IMR-90 (cell line): ENCODE results near the gene ARPC5. TPM values are rescaled to one million over a fixed set of nuclear protein-coding genes. Genes with fewer than 3 reads are reported as not detected.

Experiments used
- ATAC-seq: fragments of 200-7000 bp; cut with Tn5 transposase; 2 replicates; pipeline ENCODE4 v1.9.1; 2020; ENCODE audit warnings: low read depth, mild to moderate bottlenecking, moderate library complexity
- BruUV-seq: library from RNA; stranded (reverse); fragments of 400-500 nt; replicated peaks from 2 replicates; lab custom pipeline; 2021; lab: Mats Ljungman, UMichigan
- CTCF ChIA-PET: fragments of 300-600 bp; formaldehyde crosslinking; extraction: SDS; loops from one replicate; lab custom pipeline; 2021; ENCODE audit warnings: antibody characterized with exemption; lab: Yijun Ruan, JAX
- POLR2A ChIA-PET: fragments of 300-600 bp; sonication (Branson Sonifier 250); formaldehyde crosslinking; loops from one replicate; lab custom pipeline; 2022; ENCODE audit warnings: antibody characterized with exemption; ENCODE audit not compliant: unreplicated experiment; lab: Charles Lee
- DNase-seq: peaks from one replicate; pipeline ENCODE4 v3.0.0; 2013
- H2AFZ ChIP-seq: replicated peaks from 2 replicates; pipeline ENCODE3; 2013; ENCODE audit warnings: low read length, mild to moderate bottlenecking; ENCODE audit not compliant: poor library complexity
- H2AK5ac ChIP-seq: 2 replicates; pipeline ENCODE4 v1.6.1; 2013; ENCODE audit warnings: low read depth, low read length, inconsistent platforms
- H2AK9ac ChIP-seq: replicated peaks from 2 replicates; pipeline ENCODE3; 2013; ENCODE audit warnings: mild to moderate bottlenecking, low read depth, low read length, moderate library complexity; ENCODE audit not compliant: poor library complexity
- H2BK120ac ChIP-seq: 2 replicates; pipeline ENCODE4 v1.6.1; 2013; ENCODE audit warnings: low read depth, low read length, inconsistent platforms
- H2BK15ac ChIP-seq: 3 replicates; pipeline ENCODE4 v1.6.1; 2013; ENCODE audit warnings: low read depth, low read length, inconsistent platforms
- H2BK20ac ChIP-seq: 2 replicates; pipeline ENCODE4 v1.6.1; 2013; ENCODE audit warnings: low read depth, mild to moderate bottlenecking, inconsistent platforms, low read length, moderate library complexity
- H2BK5ac ChIP-seq: 2 replicates; pipeline ENCODE4 v1.6.1; 2013; ENCODE audit warnings: mild to moderate bottlenecking, low read depth, low read length, inconsistent platforms; ENCODE audit not compliant: poor library complexity, severe bottlenecking
- H3K14ac ChIP-seq: replicated peaks from 2 replicates; pipeline ENCODE4 v1.6.1; 2013; ENCODE audit warnings: low read depth, low read length, inconsistent platforms
- H3K18ac ChIP-seq: 2 replicates; pipeline ENCODE4 v1.6.1; 2013; ENCODE audit warnings: low read depth, low read length, control low read depth
- H3K23ac ChIP-seq: 2 replicates; pipeline ENCODE4 v1.6.1; 2013; ENCODE audit warnings: low read depth, low read length, inconsistent platforms
- H3K27ac ChIP-seq: 2 replicates; pipeline ENCODE4 v1.5.1; 2013; ENCODE audit warnings: mild to moderate bottlenecking, control low read depth, low read length; ENCODE audit not compliant: insufficient read depth
- H3K27me3 ChIP-seq: 2 replicates; pipeline ENCODE4 v1.6.1; 2013; ENCODE audit warnings: low read length; ENCODE audit not compliant: control insufficient read depth, insufficient read depth
- H3K36me3 ChIP-seq: 2 replicates; pipeline ENCODE4 v1.6.1; 2013; ENCODE audit warnings: low read length, mixed read lengths; ENCODE audit not compliant: control insufficient read depth, insufficient read depth
- H3K4ac ChIP-seq: 2 replicates; pipeline ENCODE4 v1.6.1; 2013; ENCODE audit warnings: low read depth, low read length, inconsistent platforms
- H3K4me1 ChIP-seq: 2 replicates; pipeline ENCODE4 v1.6.1; 2013; ENCODE audit warnings: low read length, mixed read lengths; ENCODE audit not compliant: control insufficient read depth, insufficient read depth
- H3K4me2 ChIP-seq: 2 replicates; pipeline ENCODE4 v1.6.1; 2013; ENCODE audit warnings: low read depth, mild to moderate bottlenecking, control low read depth, low read length, moderate library complexity
- H3K4me3 ChIP-seq: 2 replicates; pipeline ENCODE4 v1.5.1; 2013; ENCODE audit warnings: low read depth, mild to moderate bottlenecking, control low read depth, low read length, moderate library complexity; ENCODE audit not compliant: insufficient read depth
- H3K56ac ChIP-seq: 2 replicates; pipeline ENCODE4 v1.6.1; 2013; ENCODE audit warnings: low read length, inconsistent platforms; ENCODE audit not compliant: insufficient read depth; ENCODE audit errors: extremely low read depth
- H3K79me1 ChIP-seq, 2 experiments: 2 replicates each; pipeline ENCODE4 v1.6.1; 2013; ENCODE audit warnings: low read length in 2 of 2, inconsistent platforms in 1 of 2, low read depth in 1 of 2
- H3K9ac ChIP-seq: 2 replicates; pipeline ENCODE4 v1.6.1; 2013; ENCODE audit warnings: low read depth, low read length, control low read depth
- H3K9me1 ChIP-seq: 2 replicates; pipeline ENCODE4 v1.6.1; 2013; ENCODE audit warnings: low read length, inconsistent platforms; ENCODE audit not compliant: insufficient read depth
- H3K9me3 ChIP-seq: 2 replicates; pipeline ENCODE4 v1.6.1; 2013; ENCODE audit warnings: low read length; ENCODE audit not compliant: control insufficient read depth, insufficient read depth
- H4K20me1 ChIP-seq: 2 replicates; pipeline ENCODE4 v1.6.1; 2013; ENCODE audit warnings: low read length, inconsistent platforms; ENCODE audit not compliant: insufficient read depth
- H4K5ac ChIP-seq: 2 replicates; pipeline ENCODE4 v1.6.1; 2013; ENCODE audit warnings: mild to moderate bottlenecking, low read depth, low read length, control low read depth
- H4K8ac ChIP-seq, 2 experiments: 2 replicates each; pipeline ENCODE4 v1.6.1; 2013; ENCODE audit warnings: low read depth in 2 of 2, low read length in 2 of 2, control low read depth in 1 of 2, inconsistent platforms in 1 of 2
- H4K91ac ChIP-seq: 2 replicates; pipeline ENCODE4 v1.6.1; 2013; ENCODE audit warnings: low read depth, low read length, inconsistent platforms; ENCODE audit not compliant: insufficient read depth
- BHLHE40 ChIP-seq: fragments of 150-350 bp; IDR thresholded peaks from 2 replicates; pipeline ENCODE4 v1.6.1; 2016; ENCODE audit warnings: mild to moderate bottlenecking, low read depth, low read length
- CEBPB ChIP-seq: IDR thresholded peaks from 2 replicates; pipeline ENCODE4 v1.6.1; 2012; ENCODE audit warnings: low read depth, low read length, improper control_type of control experiment
- CHD1 ChIP-seq: IDR thresholded peaks from 2 replicates; pipeline ENCODE4 v1.6.1; 2012; ENCODE audit warnings: low read depth, low read length, improper control_type of control experiment
- FOS ChIP-seq: fragments of 150-350 bp; IDR thresholded peaks from 2 replicates; pipeline ENCODE4 v1.6.1; 2016; ENCODE audit warnings: low read depth, low read length
- MAFK ChIP-seq: IDR thresholded peaks from 2 replicates; pipeline ENCODE4 v1.6.1; 2012; ENCODE audit warnings: low read depth, low read length, improper control_type of control experiment
- MAZ ChIP-seq: IDR thresholded peaks from 2 replicates; pipeline ENCODE4 v1.6.1; 2012; ENCODE audit warnings: low read depth, mild to moderate bottlenecking, low read length, improper control_type of control experiment, moderate library complexity, borderline replicate concordance
- MXI1 ChIP-seq: IDR thresholded peaks from 2 replicates; pipeline ENCODE4 v1.6.1; 2012; ENCODE audit warnings: low read depth, mild to moderate bottlenecking, low read length, moderate library complexity, borderline replicate concordance
- NFE2L2 ChIP-seq: fragments of 150-350 bp; IDR thresholded peaks from 2 replicates; pipeline ENCODE4 v1.6.1; 2016; ENCODE audit warnings: low read depth, mild to moderate bottlenecking, low read length
- POLR2A ChIP-seq: IDR thresholded peaks from 2 replicates; pipeline ENCODE4 v1.6.1; 2012; ENCODE audit warnings: mild to moderate bottlenecking, low read depth, low read length
- RAD21 ChIP-seq: IDR thresholded peaks from 2 replicates; pipeline ENCODE4 v1.6.1; 2012; ENCODE audit warnings: low read length, improper control_type of control experiment
- RCOR1 ChIP-seq: IDR thresholded peaks from 2 replicates; pipeline ENCODE4 v1.6.1; 2012; ENCODE audit warnings: mild to moderate bottlenecking, low read length, improper control_type of control experiment; ENCODE audit not compliant: insufficient replicate concordance
- RFX5 ChIP-seq: IDR thresholded peaks from 2 replicates; pipeline ENCODE4 v1.8.0; 2012; ENCODE audit warnings: low read depth, mild to moderate bottlenecking, low read length, moderate library complexity
- SMC3 ChIP-seq: fragments of 150-350 bp; IDR thresholded peaks from 2 replicates; pipeline ENCODE4 v1.6.1; 2016; ENCODE audit warnings: low read depth, mild to moderate bottlenecking, antibody characterized with exemption, low read length, moderate library complexity
- USF2 ChIP-seq: fragments of 150-350 bp; IDR thresholded peaks from 2 replicates; pipeline ENCODE4 v1.6.1; 2017; ENCODE audit warnings: mild to moderate bottlenecking, antibody characterized with exemption, low read length, low read depth
- WGBS, 2 experiments: methylation state at CpG; one replicate each; pipeline versions ENCODE4 v1.1.5 to v1.1.7; 2013; ENCODE audit warnings: missing lambda C conversion rate in 2 of 2; ENCODE audit not compliant: insufficient read length in 1 of 2; ENCODE audit errors: extremely low coverage in 2 of 2; 5-methylcytosine and 5-hydroxymethylcytosine counted together
- dilution Hi-C: fragments of 300-500 bp; cut with HindIII; formaldehyde crosslinking; loops from one replicate; pipeline ENCODE4 v1.14.3; 2018; ENCODE audit warnings: low sequenced_read_pairs; ENCODE audit not compliant: unreplicated experiment
- in situ Hi-C: fragments of 300-500 bp; cut with MboI; formaldehyde crosslinking; loops from 3 replicates; pipeline ENCODE4 v1.14.3; 2019; ENCODE audit warnings: low sequenced_read_pairs, inconsistent platforms, mixed read lengths
- intact Hi-C: fragments of 100-400 bp; cut with micrococcal nuclease; formaldehyde crosslinking; loops from 2 replicates; pipeline ENCODE4 v1.10.0; 2022
- polyA plus RNA-seq, 3 experiments: library from polyadenylated mRNA; depleted of rRNA; stranded (reverse); fragments of >200 nt; gene quantifications; 2 replicates each; pipeline ENCODE4 v1.2.3, GENCODE V29; 2012; ENCODE audit warnings: low replicate concordance in 1 of 3
- total RNA-seq: library from RNA; depleted of rRNA; stranded (reverse); fragments of >200 nt; gene quantifications from 2 replicates; pipeline ENCODE4 v1.2.3, GENCODE V29; 2012
- TF ChIP-seq, protein P1 (sequence below): fragments of 150-350 bp; IDR thresholded peaks from 2 replicates; pipeline ENCODE4 v1.6.1; 2016; ENCODE audit warnings: low read depth, mild to moderate bottlenecking, low read length, moderate library complexity, borderline replicate concordance
- TF ChIP-seq, protein P2 (sequence below): conservative IDR thresholded peaks from 2 replicates; pipeline ENCODE4 v1.5.1; 2012; ENCODE audit warnings: mild to moderate bottlenecking, low read depth, low read length, improper control_type of control experiment

ARPC5 gene
- total and polyA plus RNA-seq, 2 of the 4 experiments (the other 2 are of a cell fraction): 132 to 212 TPM

DNA sequence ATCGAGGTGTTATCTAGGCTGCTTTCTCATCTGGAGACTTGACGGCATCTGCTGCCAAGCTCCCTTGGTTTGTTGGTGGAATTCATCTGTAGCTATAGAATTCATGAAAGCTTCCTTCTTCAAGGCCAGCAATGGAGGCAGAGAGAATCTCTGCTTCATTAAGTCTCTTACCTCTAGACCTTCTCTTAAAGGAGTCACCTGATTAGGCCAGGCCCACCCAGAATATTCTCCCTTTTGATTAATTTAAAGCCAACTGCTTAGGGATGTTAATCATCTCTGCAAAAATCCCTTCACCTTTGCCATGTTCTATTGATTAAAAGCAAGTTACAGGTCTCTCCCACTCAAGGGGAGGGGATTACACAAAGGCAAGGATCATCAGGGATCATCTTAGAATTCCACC is 40.0 kb downstream of the ARPC5 start:
- no peak overlapping the region for H3K18ac ChIP-seq
- no peaks in the 10 kb centered on the region for H3K9me3 ChIP-seq
- no peak overlapping the region for H2AFZ ChIP-seq
- DNase-seq (no peak), ATAC-seq (no peak)
- no peaks in the 10 kb centered on the region for H3K79me1 ChIP-seq
- H3K4ac ChIP-seq: no peak overlapping the region
- no peaks in the 10 kb centered on the region for H4K20me1 ChIP-seq
- in situ Hi-C loops (no loop called here), intact Hi-C loops (no loop called here), dilution Hi-C loops (no loop called here)
- H3K27me3 ChIP-seq: no peaks in the 10 kb centered on the region
- no peak overlapping the region for H3K27ac ChIP-seq
- H3K36me3 ChIP-seq: no peaks in the 10 kb centered on the region
- H2BK120ac ChIP-seq: no peak overlapping the region
- H2AK9ac ChIP-seq: no peak overlapping the region
- H3K4me2 ChIP-seq: no peak overlapping the region
- no peak overlapping the region for H2BK15ac ChIP-seq
- H3K4me3 ChIP-seq: no peak overlapping the region
- H2AK5ac ChIP-seq: no peak overlapping the region
- CTCF ChIA-PET: interaction anchor here (0.8 kb wide), 1 partner anchor 38 kb away, joined by 4 read pairs; no protein-coding TSS in a partner anchor
- no peak overlapping the region for H2BK5ac ChIP-seq
- no peak overlapping the region for H4K91ac ChIP-seq
- no peak overlapping the region for H3K56ac ChIP-seq
- POLR2A ChIA-PET: no interaction called here
- WGBS, 2 experiments: no CpG with 5 or more reads among the region's 2 CpGs
- BruUV-seq: no TSS peak
- H3K4me1 ChIP-seq: peaks cover 4% of the 10 kb centered on the region; the same call in 1 of the 2 replicates
- H3K9me1 ChIP-seq: no peaks in the 10 kb centered on the region; the same call in 1 of the 2 replicates
- H3K23ac ChIP-seq: no peak overlapping the region
- no peak overlapping the region for H2BK20ac ChIP-seq
- no peak overlapping the region for H3K14ac ChIP-seq
- TF ChIP-seq CHD1 (no peak), MAZ (no peak), FOS (no peak), RCOR1 (no peak), NFE2L2 (no peak), RFX5 (no peak), CEBPB (no peak), BHLHE40 (no peak), USF2 (no peak), MXI1 (no peak), SMC3 (no peak), RAD21 (no peak), POLR2A (no peak), MAFK (no peak)
- TF ChIP-seq, protein P1, sequence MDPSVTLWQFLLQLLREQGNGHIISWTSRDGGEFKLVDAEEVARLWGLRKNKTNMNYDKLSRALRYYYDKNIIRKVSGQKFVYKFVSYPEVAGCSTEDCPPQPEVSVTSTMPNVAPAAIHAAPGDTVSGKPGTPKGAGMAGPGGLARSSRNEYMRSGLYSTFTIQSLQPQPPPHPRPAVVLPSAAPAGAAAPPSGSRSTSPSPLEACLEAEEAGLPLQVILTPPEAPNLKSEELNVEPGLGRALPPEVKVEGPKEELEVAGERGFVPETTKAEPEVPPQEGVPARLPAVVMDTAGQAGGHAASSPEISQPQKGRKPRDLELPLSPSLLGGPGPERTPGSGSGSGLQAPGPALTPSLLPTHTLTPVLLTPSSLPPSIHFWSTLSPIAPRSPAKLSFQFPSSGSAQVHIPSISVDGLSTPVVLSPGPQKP: no peak
- TF ChIP-seq, protein P2, sequence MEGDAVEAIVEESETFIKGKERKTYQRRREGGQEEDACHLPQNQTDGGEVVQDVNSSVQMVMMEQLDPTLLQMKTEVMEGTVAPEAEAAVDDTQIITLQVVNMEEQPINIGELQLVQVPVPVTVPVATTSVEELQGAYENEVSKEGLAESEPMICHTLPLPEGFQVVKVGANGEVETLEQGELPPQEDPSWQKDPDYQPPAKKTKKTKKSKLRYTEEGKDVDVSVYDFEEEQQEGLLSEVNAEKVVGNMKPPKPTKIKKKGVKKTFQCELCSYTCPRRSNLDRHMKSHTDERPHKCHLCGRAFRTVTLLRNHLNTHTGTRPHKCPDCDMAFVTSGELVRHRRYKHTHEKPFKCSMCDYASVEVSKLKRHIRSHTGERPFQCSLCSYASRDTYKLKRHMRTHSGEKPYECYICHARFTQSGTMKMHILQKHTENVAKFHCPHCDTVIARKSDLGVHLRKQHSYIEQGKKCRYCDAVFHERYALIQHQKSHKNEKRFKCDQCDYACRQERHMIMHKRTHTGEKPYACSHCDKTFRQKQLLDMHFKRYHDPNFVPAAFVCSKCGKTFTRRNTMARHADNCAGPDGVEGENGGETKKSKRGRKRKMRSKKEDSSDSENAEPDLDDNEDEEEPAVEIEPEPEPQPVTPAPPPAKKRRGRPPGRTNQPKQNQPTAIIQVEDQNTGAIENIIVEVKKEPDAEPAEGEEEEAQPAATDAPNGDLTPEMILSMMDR: no peak
- H4K8ac ChIP-seq: no peak overlapping the region
- H3K9ac ChIP-seq: no peak overlapping the region
- no peak overlapping the region for H4K5ac ChIP-seq
